GM12892 (cell line): Measurements from ENCODE around the gene GPR173.

Source experiments
- POLR2A ChIP-seq: IDR thresholded peaks from 2 replicates; pipeline ENCODE4 v1.6.1; 2011; ENCODE audit warnings: low read depth, low read length, control low read depth
- POLR2AphosphoS5 ChIP-seq: IDR thresholded peaks from 2 replicates; pipeline ENCODE4 v1.6.1; 2011; ENCODE audit warnings: low read depth, low read length, control low read depth

GRCh38 chrX:53047228-53047627 lies 1.4 kb upstream of the GPR173 start:
- TF ChIP-seq POLR2AphosphoS5 (no peak), POLR2A (no peak)
